Coronary artery (tissue), 2 donors: ENCODE measurements around the gene C4BPB.
A peak's percentile ranks its signal among the peaks of the same experiment; 100 is the strongest.

Experiments used
- DNase-seq: peaks from one replicate; pipeline ENCODE4 v3.0.0-alpha.2; 2017; ENCODE audit warnings: low spot score
- H3K27ac ChIP-seq, 2 donors: fragments of 200-600 bp; sonication (generic); one replicate each; pipeline ENCODE4 v1.5.1; 2016 to 2019
- H3K4me3 ChIP-seq: fragments of 200-600 bp; sonication (generic); 2 replicates; pipeline ENCODE4 v1.5.1; 2016; ENCODE audit warnings: mild to moderate bottlenecking, moderate library complexity
- TF ChIP-seq, protein P1 (sequence below): fragments of 200-600 bp; sonication (generic); IDR thresholded peaks from one replicate; pipeline ENCODE4 v1.5.1; 2019; ENCODE audit warnings: antibody characterized with exemption

Gene C4BPB

DNA sequence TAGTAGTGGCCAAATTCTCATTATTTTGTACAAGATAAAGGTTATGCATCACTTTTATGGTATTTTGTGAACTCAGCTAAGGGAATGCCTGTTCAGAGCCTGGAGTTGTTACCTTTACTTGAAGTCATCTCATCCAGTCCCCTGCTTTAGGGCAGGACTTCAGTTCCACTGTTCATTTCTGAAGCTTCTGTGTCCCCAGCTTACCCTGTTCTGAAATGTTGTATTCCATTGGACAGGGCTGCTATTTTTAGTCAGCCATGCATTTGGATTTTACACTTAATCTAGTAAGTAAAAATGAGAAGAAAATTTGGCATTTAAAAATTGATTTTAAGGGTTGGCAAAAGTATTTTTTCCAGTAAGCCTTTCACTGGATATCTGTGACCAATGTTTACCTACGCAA, 11.6 kb upstream of the C4BPB start:
- H3K4me3 ChIP-seq, result no peak overlapping the region
- TF ChIP-seq, protein P1, sequence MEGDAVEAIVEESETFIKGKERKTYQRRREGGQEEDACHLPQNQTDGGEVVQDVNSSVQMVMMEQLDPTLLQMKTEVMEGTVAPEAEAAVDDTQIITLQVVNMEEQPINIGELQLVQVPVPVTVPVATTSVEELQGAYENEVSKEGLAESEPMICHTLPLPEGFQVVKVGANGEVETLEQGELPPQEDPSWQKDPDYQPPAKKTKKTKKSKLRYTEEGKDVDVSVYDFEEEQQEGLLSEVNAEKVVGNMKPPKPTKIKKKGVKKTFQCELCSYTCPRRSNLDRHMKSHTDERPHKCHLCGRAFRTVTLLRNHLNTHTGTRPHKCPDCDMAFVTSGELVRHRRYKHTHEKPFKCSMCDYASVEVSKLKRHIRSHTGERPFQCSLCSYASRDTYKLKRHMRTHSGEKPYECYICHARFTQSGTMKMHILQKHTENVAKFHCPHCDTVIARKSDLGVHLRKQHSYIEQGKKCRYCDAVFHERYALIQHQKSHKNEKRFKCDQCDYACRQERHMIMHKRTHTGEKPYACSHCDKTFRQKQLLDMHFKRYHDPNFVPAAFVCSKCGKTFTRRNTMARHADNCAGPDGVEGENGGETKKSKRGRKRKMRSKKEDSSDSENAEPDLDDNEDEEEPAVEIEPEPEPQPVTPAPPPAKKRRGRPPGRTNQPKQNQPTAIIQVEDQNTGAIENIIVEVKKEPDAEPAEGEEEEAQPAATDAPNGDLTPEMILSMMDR, result no peak
- no peak for DNase-seq
- peak overlapping the region in 1 of 2 donors; percentile 24 for H3K27ac ChIP-seq

DNA sequence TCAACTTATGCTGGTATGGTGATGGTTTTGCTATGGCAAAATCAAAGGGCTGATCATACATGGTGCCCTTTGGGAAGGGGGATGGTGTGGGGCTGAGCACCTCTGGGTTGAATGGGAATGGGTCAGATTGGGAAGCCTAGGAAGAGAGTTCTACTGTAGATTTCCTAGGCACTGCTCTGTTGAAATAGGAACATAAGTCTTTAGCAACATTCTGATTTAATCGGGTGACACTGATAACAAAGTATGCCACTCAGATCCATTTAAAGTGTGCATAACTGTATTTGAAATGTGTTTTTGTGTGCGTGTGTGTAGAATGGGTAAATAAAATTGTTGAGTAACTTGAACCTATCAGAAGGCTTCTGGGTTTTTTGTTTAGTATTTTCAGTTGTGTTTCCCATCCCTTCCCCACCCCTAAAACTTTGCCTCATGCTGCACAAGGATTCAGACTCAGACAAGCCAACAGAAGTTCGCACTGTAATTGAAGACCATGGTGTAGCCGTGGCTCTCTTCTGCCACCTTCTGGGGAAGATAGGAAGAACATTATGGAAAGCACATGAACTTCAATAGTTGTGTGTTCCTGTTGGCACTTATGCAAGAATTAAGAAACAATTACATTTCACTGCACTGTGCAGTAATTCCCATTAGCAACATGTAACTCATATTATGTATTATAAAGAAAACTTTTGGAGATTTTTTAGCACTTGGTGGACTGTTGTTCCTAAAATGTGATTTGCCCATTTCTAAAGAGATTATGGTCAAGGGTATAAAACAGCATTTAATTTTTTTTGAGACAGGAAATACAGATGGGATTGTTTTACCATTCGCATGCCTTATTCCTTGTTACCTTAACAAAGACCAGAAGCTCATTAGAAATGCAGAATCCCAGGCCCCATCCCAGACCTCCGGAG, 10.9 kb upstream of the C4BPB start:
- TF ChIP-seq, protein P1, result peak; percentile 66
- peak overlapping the region in 1 of 2 donors; percentile 24 for H3K27ac ChIP-seq
- no peak overlapping the region for H3K4me3 ChIP-seq
- DNase-seq, result no peak

DNA sequence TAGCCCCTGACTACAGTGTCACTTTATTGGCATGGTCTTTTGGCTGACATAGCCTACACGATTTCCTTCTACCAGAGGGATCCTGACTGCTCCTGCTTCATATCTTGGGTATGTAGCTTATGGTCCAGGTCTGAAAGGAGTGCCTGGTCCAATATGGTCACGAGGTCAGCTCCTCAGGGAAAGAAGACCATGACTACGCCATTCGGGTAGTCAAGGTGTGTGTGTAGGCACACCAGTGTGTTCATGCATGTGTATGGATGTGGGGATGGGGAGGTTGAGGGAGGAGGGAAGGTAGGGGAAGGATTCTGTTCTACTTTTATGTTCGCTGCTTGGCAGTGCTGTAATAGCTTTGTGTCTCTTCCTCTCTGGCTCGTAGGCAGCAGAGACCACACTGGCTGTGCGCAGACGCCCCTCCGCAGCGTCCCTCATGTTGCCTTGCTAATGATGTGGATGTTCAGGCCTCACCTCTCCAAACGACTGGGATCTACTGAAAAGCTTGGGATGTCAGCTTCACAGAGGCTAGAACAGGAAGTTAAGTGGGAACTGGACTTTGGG, 10.0 kb upstream of the C4BPB start:
- TF ChIP-seq, protein P1, result no peak
- no peak for DNase-seq
- H3K4me3 ChIP-seq, result no peak overlapping the region
- H3K27ac ChIP-seq, result no peak overlapping the region

DNA sequence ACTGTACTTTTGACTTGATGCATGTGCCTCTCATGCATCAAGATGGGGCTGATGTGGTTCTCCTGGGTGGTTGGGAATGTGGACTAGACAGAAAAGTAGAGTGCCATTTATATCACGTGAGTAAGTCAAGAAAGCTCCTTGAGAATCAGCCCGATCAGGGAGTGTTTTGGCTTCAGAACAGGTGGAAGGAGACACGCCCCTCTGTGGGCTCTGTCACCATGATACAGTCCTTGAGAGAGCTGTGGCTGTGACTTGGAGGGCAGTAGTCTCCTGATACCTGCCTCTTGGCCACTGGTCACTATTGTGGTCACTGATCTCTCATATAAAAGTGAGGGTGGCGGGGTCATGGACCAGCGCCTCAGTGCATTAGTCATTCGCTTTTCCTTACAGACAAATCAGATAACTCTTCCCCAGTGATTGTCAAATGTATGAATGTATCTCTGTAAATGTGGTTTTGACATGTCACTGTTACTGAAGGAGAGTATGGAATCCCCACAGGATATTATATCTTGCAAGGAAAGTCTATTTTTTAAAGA, 8.9 kb upstream of the C4BPB start:
- Histone ChIP-seq H3K4me3 (no peak overlapping the region), H3K27ac (no peak overlapping the region)
- TF ChIP-seq, protein P1, result no peak
- DNase-seq, result no peak

DNA sequence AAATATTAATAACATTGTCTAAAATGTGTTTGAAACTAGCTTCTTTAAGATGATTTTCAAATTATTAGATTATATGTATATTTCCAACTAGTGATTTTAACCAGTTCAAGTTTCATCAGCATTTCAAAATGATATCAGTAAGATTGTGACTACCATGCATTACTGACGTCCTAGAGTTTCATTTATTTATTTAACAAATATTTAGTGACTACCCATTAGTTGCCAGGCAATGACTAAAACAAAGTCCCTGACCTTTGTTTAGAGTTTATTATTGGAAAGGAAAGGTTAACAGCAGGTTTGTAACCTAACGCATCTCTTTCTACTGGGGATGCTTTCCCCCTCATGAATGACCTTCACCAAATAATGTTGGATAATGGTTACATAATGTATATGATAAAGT, 7.6 kb upstream of the C4BPB start:
- no peak for DNase-seq
- Histone ChIP-seq H3K4me3 (no peak overlapping the region), H3K27ac (no peak overlapping the region)
- TF ChIP-seq, protein P1, result no peak

DNA sequence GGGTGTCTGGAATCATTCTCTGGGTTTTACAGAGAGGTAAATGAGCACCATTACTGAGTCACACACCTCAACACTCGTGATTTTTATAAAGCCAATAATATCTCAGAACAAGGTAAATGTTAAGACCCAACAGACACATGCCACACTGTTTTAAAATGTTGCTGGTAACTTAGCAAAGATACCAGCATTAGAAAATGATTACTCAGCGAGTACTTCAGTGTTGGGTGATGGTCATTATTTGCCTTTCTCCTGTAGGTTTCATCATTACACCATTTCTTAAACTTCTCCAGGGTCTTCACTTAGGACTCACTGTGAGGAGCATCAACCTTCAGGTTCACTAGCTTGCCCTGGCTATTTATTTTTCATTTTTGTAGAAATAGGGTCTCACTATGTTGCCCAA, 6.9 kb upstream of the C4BPB start:
- Histone ChIP-seq H3K27ac (no peak overlapping the region), H3K4me3 (no peak overlapping the region)
- TF ChIP-seq, protein P1, result no peak
- DNase-seq, result no peak
